Measurements from ENCODE around the gene PMEPA1.

PMEPA1 gene

GRCh38 chr20:57653910-57654309 is 55.9 kb downstream of the PMEPA1 start:
- no peak for DNase-seq (ENCODE audit: extremely low spot score)
- CTCF ChIA-PET, result interaction anchor here (1.0 kb wide), 1 partner anchor 31 kb away, joined by 3 read pairs; no protein-coding TSS in a partner anchor
- POLR2A ChIA-PET, result no interaction called here
- TF ChIP-seq ZNF384 (IDR thresholded peaks at IDR 0.05) (no peak), PKNOX1 (IDR thresholded peaks at IDR 0.05) (no peak), ELF4 (IDR thresholded peaks at IDR 0.05) (no peak), FOXM1 (IDR thresholded peaks at IDR 0.05; ENCODE audit: borderline replicate concordance) (no peak), ARNT (IDR thresholded peaks at IDR 0.05) (no peak), CTBP1 (IDR thresholded peaks at IDR 0.05; ENCODE audit: borderline replicate concordance) (no peak), L3MBTL2 (conservative IDR thresholded peaks at IDR 0.05) (no peak), SP1 (IDR thresholded peaks at IDR 0.05) (no peak), FOXA1 (IDR thresholded peaks at IDR 0.05) (no peak), BHLHE40 (IDR thresholded peaks at IDR 0.05; ENCODE audit: borderline replicate concordance) (no peak), SUZ12 (IDR thresholded peaks at IDR 0.05) (no peak), TARDBP (IDR thresholded peaks at IDR 0.05) (no peak), FOXK2 (IDR thresholded peaks at IDR 0.05) (no peak), NFRKB (IDR thresholded peaks at IDR 0.05) (no peak), HDGF (IDR thresholded peaks at IDR 0.05; ENCODE audit: borderline replicate concordance) (no peak), LEF1 (IDR thresholded peaks at IDR 0.05; ENCODE audit: borderline replicate concordance) (no peak)

GRCh38 chr20:57653546-57653900 is 56.3 kb downstream of the PMEPA1 start:
- DNase-seq (ENCODE audit: extremely low spot score), result no peak
- ChIA-PET POLR2A (no interaction called here), CTCF (interaction anchor here (1.0 kb wide), 1 partner anchor 31 kb away, joined by 3 read pairs; no protein-coding TSS in a partner anchor)
- no peak for TF ChIP-seq ARNT (IDR thresholded peaks at IDR 0.05)
- TF ChIP-seq SUZ12 (IDR thresholded peaks at IDR 0.05), result no peak
- TF ChIP-seq FOXK2 (IDR thresholded peaks at IDR 0.05), result no peak
- TF ChIP-seq NFRKB (IDR thresholded peaks at IDR 0.05), result no peak
- no peak for TF ChIP-seq FOXA1 (IDR thresholded peaks at IDR 0.05)
- TF ChIP-seq FOXM1 (IDR thresholded peaks at IDR 0.05; ENCODE audit: borderline replicate concordance), result no peak
- TF ChIP-seq LEF1 (IDR thresholded peaks at IDR 0.05; ENCODE audit: borderline replicate concordance), result no peak
- TF ChIP-seq PKNOX1 (IDR thresholded peaks at IDR 0.05), result no peak
- no peak for TF ChIP-seq HDGF (IDR thresholded peaks at IDR 0.05; ENCODE audit: borderline replicate concordance)
- TF ChIP-seq TARDBP (IDR thresholded peaks at IDR 0.05), result no peak
- TF ChIP-seq BHLHE40 (IDR thresholded peaks at IDR 0.05; ENCODE audit: borderline replicate concordance), result no peak
- TF ChIP-seq CTBP1 (IDR thresholded peaks at IDR 0.05; ENCODE audit: borderline replicate concordance), result no peak
- TF ChIP-seq L3MBTL2 (conservative IDR thresholded peaks at IDR 0.05), result no peak
- TF ChIP-seq SP1 (IDR thresholded peaks at IDR 0.05), result no peak
- TF ChIP-seq ELF4 (IDR thresholded peaks at IDR 0.05), result no peak

GRCh38 chr20:57652606-57653545 is 56.9 kb downstream of the PMEPA1 start:
- CTCF ChIA-PET, result no interaction called here
- POLR2A ChIA-PET, result no interaction called here
- TF ChIP-seq SUZ12 (IDR thresholded peaks at IDR 0.05) (no peak), TARDBP (IDR thresholded peaks at IDR 0.05) (no peak), NFRKB (IDR thresholded peaks at IDR 0.05) (no peak), FOXK2 (IDR thresholded peaks at IDR 0.05) (no peak)
- DNase-seq (ENCODE audit: extremely low spot score), result no peak

GRCh38 chr20:57651881-57652605 is 57.8 kb downstream of the PMEPA1 start:
- no peak for DNase-seq (ENCODE audit: extremely low spot score)
- no peak for TF ChIP-seq FOXA1 (IDR thresholded peaks at IDR 0.05)
- CTCF ChIA-PET, result interaction anchor here (0.6 kb wide), 1 partner anchor 49 kb away, joined by 3 read pairs; no protein-coding TSS in a partner anchor
- POLR2A ChIA-PET, result no interaction called here

GRCh38 chr20:57650756-57651483 is 58.9 kb downstream of the PMEPA1 start:
- POLR2A ChIA-PET, result no interaction called here
- DNase-seq (ENCODE audit: extremely low spot score), result no peak
- CTCF ChIA-PET, result interaction anchor here (0.6 kb wide), 1 partner anchor 50 kb away, joined by 3 read pairs; no protein-coding TSS in a partner anchor
- TF ChIP-seq CTBP1 (IDR thresholded peaks at IDR 0.05; ENCODE audit: borderline replicate concordance) (no peak), L3MBTL2 (conservative IDR thresholded peaks at IDR 0.05) (no peak), NFRKB (IDR thresholded peaks at IDR 0.05) (no peak), SP1 (IDR thresholded peaks at IDR 0.05) (no peak), PKNOX1 (IDR thresholded peaks at IDR 0.05) (no peak), LEF1 (IDR thresholded peaks at IDR 0.05; ENCODE audit: borderline replicate concordance) (no peak), FOXA1 (IDR thresholded peaks at IDR 0.05) (no peak), SUZ12 (IDR thresholded peaks at IDR 0.05) (no peak)

All from HEK293T (cell line).